ENCODE data around the gene ELN. TPM values are rescaled to one million over a fixed set of nuclear protein-coding genes. Genes with fewer than 3 reads are reported as not detected.
"Not testable (repeated sequence)": the region's sequence is repeated elsewhere in the genome, so short reads cannot be mapped to it uniquely, and the experiment has no call there.

ELN gene
- total RNA-seq, 2 experiments from 2014 or later: not detected

DNA sequence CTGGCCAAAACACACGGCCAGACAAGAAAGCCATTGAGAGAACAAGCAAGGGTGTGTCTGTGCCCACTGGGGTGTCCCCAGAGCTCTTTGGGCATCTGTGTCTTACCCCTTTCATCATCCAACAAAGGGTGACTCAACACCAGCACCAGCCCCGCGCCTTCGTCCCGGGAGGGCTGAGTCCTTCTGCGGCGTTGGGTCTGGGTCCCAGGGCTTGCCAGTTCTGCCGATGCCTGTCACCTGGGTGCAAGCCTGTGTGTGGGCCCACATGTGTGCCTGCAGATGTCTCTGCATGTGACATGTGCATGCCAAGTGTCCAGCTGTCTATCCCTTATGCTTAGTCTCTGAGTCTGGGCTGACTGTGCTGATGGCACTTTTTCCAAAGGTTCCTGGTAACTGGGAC is 24.4 kb upstream of the ELN start:
- DNase-seq: no peak
- ChIA-PET POLR2A (no interaction called here), CTCF (no interaction called here)
- ATAC-seq: no peak
- Mint-ChIP-seq H3K36me3 (ENCODE audit: low read depth) (no peaks in the 10 kb centered on the region), H3K4me3 (no peak overlapping the region), H3K27me3 (peaks cover 2% of the 10 kb centered on the region), H3K9me3 (ENCODE audit: low read depth) (no peaks in the 10 kb centered on the region), H3K4me1 (peaks cover 4% of the 10 kb centered on the region), H3K27ac (no peak overlapping the region)
- intact Hi-C loops (cut with DNase I, micrococcal nuclease): no loop called here

DNA sequence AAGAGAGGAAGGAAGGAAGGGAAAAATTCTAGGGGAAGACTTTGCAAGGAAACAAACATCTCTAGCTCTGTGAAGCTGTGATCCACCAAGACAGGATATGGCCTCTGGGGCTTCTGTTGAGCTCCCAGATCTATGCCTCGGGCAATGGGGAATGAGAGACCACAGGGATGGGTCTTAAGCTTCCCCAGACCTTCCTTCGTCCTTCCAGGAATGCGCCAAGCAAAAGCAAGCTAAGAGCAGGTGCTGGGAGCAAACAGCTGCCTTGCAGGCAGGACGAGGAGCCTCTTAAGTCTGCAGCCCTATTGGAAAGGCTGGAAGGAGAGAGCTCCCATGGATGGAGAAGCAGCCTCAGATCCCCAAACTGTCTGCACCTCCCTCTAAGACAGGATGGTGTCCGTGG is 21.9 kb upstream of the ELN start:
- intact Hi-C loops (cut with DNase I, micrococcal nuclease): no loop called here
- ChIA-PET CTCF (interaction anchor here (0.6 to 1.2 kb wide), 3 partner anchors 19 to 122 kb away, joined by 3 to 4 read pairs (median 3); no protein-coding TSS in a partner anchor), POLR2A (no interaction called here)
- no peak for ATAC-seq
- Mint-ChIP-seq H3K9me3 (ENCODE audit: low read depth) (no peaks in the 10 kb centered on the region), H3K27me3 (peaks cover 2% of the 10 kb centered on the region), H3K4me1 (peaks cover 4% of the 10 kb centered on the region), H3K4me3 (no peak overlapping the region), H3K36me3 (ENCODE audit: low read depth) (no peaks in the 10 kb centered on the region), H3K27ac (no peak overlapping the region)
- no peak for DNase-seq

GRCh38 chr7:74006451-74007241 is 21.3 kb upstream of the ELN start:
- ChIA-PET CTCF (interaction anchor here (0.6 to 1.2 kb wide), 2 partner anchors 18 to 121 kb away, joined by 3 to 4 read pairs; no protein-coding TSS in a partner anchor), POLR2A (no interaction called here)
- H3K4me3 Mint-ChIP-seq: no peak overlapping the region
- H3K4me1 Mint-ChIP-seq: peaks cover 4% of the 10 kb centered on the region
- H3K9me3 Mint-ChIP-seq (ENCODE audit: low read depth): no peaks in the 10 kb centered on the region
- no peak for ATAC-seq
- H3K27ac Mint-ChIP-seq: no peak overlapping the region
- DNase-seq: no peak
- intact Hi-C loops (cut with DNase I, micrococcal nuclease): no loop called here
- no peaks in the 10 kb centered on the region for H3K36me3 Mint-ChIP-seq (ENCODE audit: low read depth)
- H3K27me3 Mint-ChIP-seq: peaks cover 2% of the 10 kb centered on the region

DNA sequence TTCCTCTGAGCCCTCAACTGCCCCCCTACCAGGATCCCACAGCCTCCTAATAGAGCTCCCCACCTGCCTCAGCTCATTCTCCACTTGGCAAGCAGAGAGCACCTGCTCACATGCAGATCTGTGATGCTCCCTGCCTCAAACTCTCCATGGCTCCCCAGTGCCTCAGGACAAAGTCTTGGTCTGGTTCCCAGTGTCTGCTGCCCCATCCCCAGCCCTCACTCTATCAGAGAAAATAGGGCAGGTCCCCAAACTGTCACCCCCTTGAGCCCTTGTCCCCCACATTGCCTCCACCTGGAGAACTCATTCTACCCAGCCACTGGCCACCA is 20.8 kb upstream of the ELN start:
- intact Hi-C loops (cut with DNase I, micrococcal nuclease): no loop called here
- CTCF ChIA-PET: no interaction called here
- no peak overlapping the region for H3K27ac Mint-ChIP-seq

DNA sequence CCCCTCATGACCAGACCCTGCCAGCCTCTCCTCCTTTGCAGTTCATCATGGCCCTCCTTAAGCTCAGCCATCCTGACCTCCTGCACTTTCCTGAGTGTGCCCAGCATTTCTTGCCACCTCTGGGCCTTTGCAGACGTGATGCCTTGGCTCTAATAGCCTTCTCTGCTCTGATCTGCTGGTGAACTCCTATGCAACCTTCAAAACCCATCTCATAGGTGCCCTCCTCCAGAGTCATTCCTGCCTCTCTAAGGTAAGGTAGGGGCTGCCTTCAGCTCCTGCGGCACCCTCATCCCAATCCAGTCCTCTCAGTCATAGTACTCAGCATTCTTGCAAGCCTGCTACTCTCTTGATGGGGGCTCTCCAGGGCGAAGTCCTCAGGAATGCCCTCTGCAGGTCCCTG is 19.3 kb upstream of the ELN start:
- no peaks in the 10 kb centered on the region for H3K36me3 Mint-ChIP-seq (ENCODE audit: low read depth)
- ChIA-PET CTCF (interaction anchor here (1.0 kb wide), 1 partner anchor 18 kb away, joined by 3 read pairs; no protein-coding TSS in a partner anchor), POLR2A (no interaction called here)
- DNase-seq (no peak), ATAC-seq (no peak)
- H3K4me1 Mint-ChIP-seq: no peaks in the 10 kb centered on the region
- H3K4me3 Mint-ChIP-seq: no peak overlapping the region
- intact Hi-C loops (cut with DNase I, micrococcal nuclease): no loop called here
- no peaks in the 10 kb centered on the region for H3K9me3 Mint-ChIP-seq (ENCODE audit: low read depth)
- no peak overlapping the region for H3K27ac Mint-ChIP-seq
- no peaks in the 10 kb centered on the region for H3K27me3 Mint-ChIP-seq

More for the DNA sequence above, 20.8 kb upstream of the ELN start:
- Mint-ChIP-seq H3K27me3 (peaks cover 2% of the 10 kb centered on the region), H3K4me3 (no peak overlapping the region), H3K9me3 (ENCODE audit: low read depth) (no peaks in the 10 kb centered on the region), H3K36me3 (ENCODE audit: low read depth) (no peaks in the 10 kb centered on the region), H3K4me1 (peaks cover 4% of the 10 kb centered on the region)
- no peak for DNase-seq
- no peak for ATAC-seq
- POLR2A ChIA-PET: no interaction called here

- DNase-seq (no peak), ATAC-seq (no peak)
- ChIA-PET POLR2A (interaction anchor here (0.5 kb wide), 1 partner anchor 457 kb away, joined by 3 read pairs; no protein-coding TSS in a partner anchor), CTCF (interaction anchor here (0.7 kb wide), 1 partner anchor 19 kb away, joined by 4 read pairs; no protein-coding TSS in a partner anchor)
- Mint-ChIP-seq H3K9me3 (ENCODE audit: low read depth) (no peaks in the 10 kb centered on the region), H3K36me3 (ENCODE audit: low read depth) (no peaks in the 10 kb centered on the region), H3K27me3 (no peaks in the 10 kb centered on the region), H3K27ac (no peak overlapping the region), H3K4me3 (no peak overlapping the region), H3K4me1 (no peaks in the 10 kb centered on the region)
- intact Hi-C loops (cut with DNase I, micrococcal nuclease): no loop called here
These were observed 18.3 kb upstream of the ELN start for GRCh38 chr7:74009719-74010118.

DNA sequence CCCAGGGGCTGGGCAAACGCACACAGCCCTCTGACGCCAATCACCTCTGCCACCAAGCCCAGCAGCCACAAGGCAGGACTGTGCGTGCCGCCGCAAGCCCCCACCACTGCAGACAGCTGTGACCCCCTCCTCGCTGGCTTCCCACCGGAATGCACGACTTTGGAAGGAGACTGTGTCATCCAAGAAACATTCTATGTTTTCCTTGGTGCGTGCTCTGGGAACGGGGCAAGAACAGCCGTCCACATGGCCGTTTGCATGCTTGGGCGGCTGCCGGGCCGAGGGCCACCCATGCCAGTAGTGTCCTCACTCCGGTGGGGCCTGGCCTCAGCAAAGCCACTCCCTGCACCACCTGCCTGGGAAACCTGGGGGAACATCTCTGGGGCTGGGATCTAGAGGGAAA is 17.6 kb upstream of the ELN start:
- H3K36me3 Mint-ChIP-seq (ENCODE audit: low read depth): no peaks in the 10 kb centered on the region
- ChIA-PET CTCF (no interaction called here), POLR2A (no interaction called here)
- no peaks in the 10 kb centered on the region for H3K9me3 Mint-ChIP-seq (ENCODE audit: low read depth)
- DNase-seq: no peak
- H3K27ac Mint-ChIP-seq: no peak overlapping the region
- intact Hi-C loops (cut with DNase I, micrococcal nuclease): no loop called here
- H3K27me3 Mint-ChIP-seq: no peaks in the 10 kb centered on the region
- H3K4me1 Mint-ChIP-seq: no peaks in the 10 kb centered on the region
- ATAC-seq: no peak
- no peak overlapping the region for H3K4me3 Mint-ChIP-seq

DNA sequence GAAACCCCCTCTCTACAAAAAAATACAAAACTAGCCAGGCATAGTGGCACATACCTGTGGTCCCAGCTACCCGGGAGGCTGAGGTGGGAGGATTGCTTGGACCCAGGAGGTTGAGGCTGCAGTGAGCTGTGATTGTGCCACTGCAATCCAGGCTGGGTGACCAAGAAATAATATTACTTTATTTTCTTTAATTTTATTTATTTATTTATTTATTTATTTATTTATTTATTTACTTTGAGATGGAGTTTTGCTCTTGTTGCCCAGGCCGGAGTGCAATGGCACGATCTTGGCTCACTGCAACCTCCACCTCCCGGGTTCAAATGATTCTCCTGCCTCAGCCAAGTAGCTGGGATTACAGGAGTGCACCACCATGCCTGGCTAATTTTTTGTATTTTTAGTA is 16.6 kb upstream of the ELN start:
- H3K36me3 Mint-ChIP-seq (ENCODE audit: low read depth); H3K4me3 Mint-ChIP-seq; intact Hi-C loops (cut with DNase I, micrococcal nuclease); H3K9me3 Mint-ChIP-seq (ENCODE audit: low read depth); POLR2A ChIA-PET; ATAC-seq; H3K4me1 Mint-ChIP-seq; DNase-seq; H3K27me3 Mint-ChIP-seq; H3K27ac Mint-ChIP-seq; CTCF ChIA-PET: not testable (repeated sequence)

DNA sequence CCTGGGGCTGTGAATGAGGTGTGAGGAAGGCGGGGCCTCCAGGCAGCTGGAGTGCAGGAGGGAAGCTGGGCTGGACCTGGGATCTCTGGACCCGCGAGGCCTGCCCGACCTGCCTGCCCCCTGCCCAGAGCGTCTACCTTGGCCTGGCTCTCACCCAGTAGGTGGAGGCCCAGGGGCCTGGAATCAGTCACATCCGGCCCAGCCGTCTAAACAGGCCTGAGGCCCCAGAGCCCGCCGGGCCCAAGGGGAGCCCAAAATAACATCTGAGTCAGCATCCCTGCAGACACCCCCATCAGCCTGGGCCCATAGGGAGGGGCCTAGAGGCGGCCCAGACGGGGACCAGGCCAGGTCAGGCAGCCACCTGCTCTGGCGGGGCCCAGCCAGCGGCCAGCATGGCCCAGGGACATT is 15.1 kb upstream of the ELN start:
- DNase-seq (no peak), ATAC-seq (no peak)
- Mint-ChIP-seq H3K36me3 (ENCODE audit: low read depth) (no peaks in the 10 kb centered on the region), H3K4me1 (no peaks in the 10 kb centered on the region), H3K27me3 (peaks cover 1% of the 10 kb centered on the region), H3K27ac (no peak overlapping the region), H3K9me3 (ENCODE audit: low read depth) (no peaks in the 10 kb centered on the region), H3K4me3 (no peak overlapping the region)
- POLR2A ChIA-PET: no interaction called here
- intact Hi-C loops (cut with DNase I, micrococcal nuclease): no loop called here
- CTCF ChIA-PET: no interaction called here

GRCh38 chr7:74013539-74014272 is 14.3 kb upstream of the ELN start:
- CTCF ChIA-PET: interaction anchor here (0.7 to 1.1 kb wide), 2 partner anchors 12 to 475 kb away, joined by 3 to 5 read pairs; no protein-coding TSS in a partner anchor
- no peaks in the 10 kb centered on the region for H3K4me1 Mint-ChIP-seq
- H3K27ac Mint-ChIP-seq: no peak overlapping the region
- POLR2A ChIA-PET: no interaction called here
- H3K36me3 Mint-ChIP-seq (ENCODE audit: low read depth): no peaks in the 10 kb centered on the region
- DNase-seq: no peak
- intact Hi-C loops (cut with DNase I, micrococcal nuclease): no loop called here
- no peak for ATAC-seq
- H3K27me3 Mint-ChIP-seq: peaks cover 3% of the 10 kb centered on the region
- H3K9me3 Mint-ChIP-seq (ENCODE audit: low read depth): no peaks in the 10 kb centered on the region
- no peak overlapping the region for H3K4me3 Mint-ChIP-seq

GRCh38 chr7:74014931-74015330 is 13.0 kb upstream of the ELN start:
- H3K9me3 Mint-ChIP-seq (ENCODE audit: low read depth): no peaks in the 10 kb centered on the region
- ChIA-PET POLR2A (no interaction called here), CTCF (interaction anchor here (0.6 to 0.8 kb wide), 3 partner anchors 11 to 640 kb away, joined by 3 read pairs; no protein-coding TSS in a partner anchor)
- no peaks in the 10 kb centered on the region for H3K36me3 Mint-ChIP-seq (ENCODE audit: low read depth)
- no peaks in the 10 kb centered on the region for H3K4me1 Mint-ChIP-seq
- no peak overlapping the region for H3K4me3 Mint-ChIP-seq
- H3K27ac Mint-ChIP-seq: no peak overlapping the region
- H3K27me3 Mint-ChIP-seq: peaks cover 3% of the 10 kb centered on the region
- DNase-seq (no peak), ATAC-seq (no peak)
- intact Hi-C loops (cut with DNase I, micrococcal nuclease): no loop called here

DNA sequence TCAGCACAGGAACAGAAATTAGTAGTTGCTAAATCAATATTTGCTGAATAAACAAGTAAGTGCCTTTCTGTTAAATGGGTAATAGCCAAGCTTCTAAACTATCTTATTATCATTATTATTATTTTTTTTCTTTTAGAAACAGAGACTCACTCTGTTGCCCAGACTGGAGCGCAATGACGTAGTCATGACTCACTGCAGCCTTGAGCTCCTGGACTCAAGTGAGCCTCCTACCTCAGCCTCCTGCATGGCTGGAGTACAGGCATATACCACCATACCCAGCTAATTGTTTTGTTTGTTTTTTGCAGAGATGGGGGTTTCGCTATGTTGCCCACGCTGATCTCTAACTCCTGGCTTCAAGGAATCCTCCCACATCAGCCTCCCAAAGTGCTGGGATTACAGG is 12.3 kb upstream of the ELN start:
- DNase-seq (no peak), ATAC-seq (no peak)
- H3K9me3 Mint-ChIP-seq (ENCODE audit: low read depth): no peaks in the 10 kb centered on the region
- ChIA-PET CTCF (interaction anchor here (0.6 kb wide), 1 partner anchor 641 kb away, joined by 3 read pairs; no protein-coding TSS in a partner anchor), POLR2A (no interaction called here)
- peaks cover 3% of the 10 kb centered on the region for H3K27me3 Mint-ChIP-seq
- no peaks in the 10 kb centered on the region for H3K36me3 Mint-ChIP-seq (ENCODE audit: low read depth)
- H3K4me3 Mint-ChIP-seq: no peak overlapping the region
- intact Hi-C loops (cut with DNase I, micrococcal nuclease): no loop called here
- no peaks in the 10 kb centered on the region for H3K4me1 Mint-ChIP-seq
- H3K27ac Mint-ChIP-seq: no peak overlapping the region

All from activated CD4-positive, alpha-beta T cell treated with anti-CD3 and anti-CD28 coated beads for 36 hours (primary cell).